Activated CD8-positive, alpha-beta memory T cell treated with anti-CD3 and anti-CD28 coated beads for 1 hour (primary cell): Measurements from ENCODE around the gene HOOK1.
"Not testable (repeated sequence)": the region's sequence is repeated elsewhere in the genome, so short reads cannot be mapped to it uniquely, and the experiment has no call there.

ENCODE experiments used
- DNase-seq, 2 donors: peaks; one replicate each; pipeline ENCODE4 v3.0.0-alpha.2; 2020; ENCODE audit warnings: low read depth in 1 of 2; ENCODE audit errors: extremely low read depth in 1 of 2

HOOK1 gene

DNA sequence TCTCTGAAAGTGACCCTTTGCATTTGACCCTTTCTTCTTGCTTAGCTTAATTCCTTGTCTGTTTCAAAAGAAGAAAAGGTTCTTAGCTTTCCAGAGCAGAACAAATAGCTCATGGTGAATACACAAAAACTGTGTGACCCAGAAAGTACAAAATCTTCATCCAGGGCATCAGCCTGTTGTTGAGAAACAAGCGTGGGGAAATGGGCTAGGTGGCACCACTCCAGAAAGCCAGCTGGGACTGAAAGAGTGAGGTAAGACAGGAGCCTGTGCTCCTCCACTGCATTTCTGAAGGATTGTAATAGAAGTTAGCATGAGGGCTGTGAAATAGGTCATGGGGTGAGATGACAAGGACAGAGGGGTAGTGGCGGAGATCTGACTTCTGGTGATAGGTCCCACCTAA, 66.0 kb downstream of the HOOK1 start:
- no peak for DNase-seq

DNA sequence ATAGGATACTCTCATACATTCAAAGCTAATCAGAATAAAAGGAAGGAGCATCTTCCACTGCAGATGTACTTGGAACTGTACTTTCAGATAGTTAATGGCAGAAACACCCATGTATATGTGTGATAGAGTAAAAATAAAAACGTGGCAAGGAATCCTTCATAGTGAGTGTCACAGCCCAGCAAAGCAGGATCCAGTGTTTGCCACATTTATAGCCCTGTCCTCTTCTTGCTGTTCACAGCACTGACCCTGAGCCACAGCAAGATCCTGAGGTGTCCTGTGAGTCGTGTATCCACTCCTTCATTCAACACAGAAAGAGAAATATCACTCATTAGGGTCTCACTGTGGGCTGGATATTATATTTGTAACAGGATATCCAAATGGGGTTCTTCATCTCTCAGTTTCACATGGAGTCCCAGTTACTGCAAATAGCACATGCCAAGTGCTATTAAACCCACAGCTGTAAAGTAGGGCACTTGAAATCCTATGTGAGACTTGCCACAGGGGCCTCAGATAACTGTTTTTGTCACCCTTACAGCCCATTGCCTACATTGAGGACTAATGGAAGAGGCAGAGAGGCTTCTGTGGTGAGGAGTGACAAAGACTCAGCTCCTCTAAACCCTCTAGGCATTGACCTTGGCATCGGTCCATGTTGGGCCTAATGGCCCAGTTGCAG, 70.5 kb downstream of the HOOK1 start:
- no peak for DNase-seq

DNA sequence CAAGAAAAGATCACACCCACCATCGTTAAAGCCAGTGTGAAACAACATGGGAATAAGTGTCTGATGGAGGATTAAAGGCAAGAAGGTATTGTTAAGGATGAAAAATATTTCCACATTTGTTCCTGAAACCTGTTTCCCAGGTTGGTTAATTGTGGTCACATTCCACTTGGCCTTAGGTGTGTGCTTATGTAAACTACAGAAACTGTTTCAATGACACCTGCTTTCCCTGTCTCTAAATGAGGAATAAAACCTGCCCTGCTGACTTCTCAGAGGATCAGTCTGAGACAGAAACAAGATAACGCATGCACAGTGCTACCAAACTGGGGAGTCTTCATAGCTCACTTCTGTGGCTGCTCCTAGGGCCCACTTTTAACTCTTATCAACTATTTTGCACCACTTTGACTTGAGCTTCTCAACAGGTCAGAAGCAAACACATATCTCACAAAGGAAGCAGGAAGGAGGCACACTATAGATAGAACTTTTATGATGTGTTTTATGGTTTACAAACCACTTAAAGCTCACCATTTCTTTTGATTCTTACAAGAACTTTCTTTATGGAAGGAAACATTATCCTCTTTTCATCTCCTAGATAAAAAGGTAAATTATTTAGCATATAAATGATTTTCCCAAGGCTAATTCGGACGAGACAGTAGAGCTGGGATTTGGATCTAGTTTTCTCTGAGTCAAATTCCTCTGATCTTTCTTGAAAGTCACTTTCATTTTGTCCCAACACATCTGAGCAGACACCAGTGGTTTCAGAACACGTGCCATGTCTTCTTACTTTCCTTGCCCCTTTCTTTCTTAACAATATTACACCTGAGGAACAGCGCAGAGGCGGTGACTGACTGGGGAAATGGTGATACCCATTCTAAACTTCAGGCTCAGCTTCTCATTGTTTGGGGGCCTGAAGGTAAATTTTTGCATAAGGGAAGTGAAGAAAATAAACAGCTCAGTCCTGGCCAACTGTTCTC, 78.4 kb downstream of the HOOK1 start:
- DNase-seq = no peak

DNA sequence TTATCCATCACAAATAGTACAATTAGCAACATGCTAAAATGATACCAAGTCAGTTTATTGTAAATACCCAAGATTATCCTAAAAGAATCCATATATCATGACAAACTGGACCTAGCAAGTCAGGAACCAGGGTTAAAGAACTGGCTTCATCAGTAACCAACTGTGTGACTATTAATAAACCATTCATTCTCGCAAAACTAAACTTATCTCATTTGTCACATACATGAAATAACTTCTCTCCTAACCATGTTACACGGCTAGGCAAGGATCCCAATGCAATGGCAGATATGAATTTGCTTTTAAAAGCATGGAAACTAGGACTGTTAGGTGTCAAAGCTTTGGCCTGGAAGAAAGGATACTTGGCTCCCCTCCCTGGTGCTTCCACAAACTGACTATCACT, 82.4 kb downstream of the HOOK1 start:
- DNase-seq = no peak

DNA sequence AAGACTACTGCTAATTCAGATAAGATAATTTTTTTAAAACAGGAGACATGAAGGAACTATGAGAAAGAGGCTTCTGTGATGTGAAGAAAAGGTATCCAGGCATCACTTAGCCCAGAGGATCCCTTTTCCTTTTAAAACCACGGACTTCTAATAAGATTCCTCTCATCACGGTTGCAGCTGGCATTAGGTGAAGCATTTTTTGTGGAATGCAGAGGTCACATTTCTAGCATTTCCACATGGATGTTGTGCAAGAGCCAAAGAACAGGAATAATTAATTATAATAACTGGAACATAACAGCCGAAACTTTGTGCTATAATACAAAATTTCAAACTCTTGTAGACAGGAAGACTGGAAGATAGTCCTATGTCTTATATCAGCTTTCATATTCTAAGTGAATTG, 84.2 kb downstream of the HOOK1 start:
- no peak for DNase-seq

DNA sequence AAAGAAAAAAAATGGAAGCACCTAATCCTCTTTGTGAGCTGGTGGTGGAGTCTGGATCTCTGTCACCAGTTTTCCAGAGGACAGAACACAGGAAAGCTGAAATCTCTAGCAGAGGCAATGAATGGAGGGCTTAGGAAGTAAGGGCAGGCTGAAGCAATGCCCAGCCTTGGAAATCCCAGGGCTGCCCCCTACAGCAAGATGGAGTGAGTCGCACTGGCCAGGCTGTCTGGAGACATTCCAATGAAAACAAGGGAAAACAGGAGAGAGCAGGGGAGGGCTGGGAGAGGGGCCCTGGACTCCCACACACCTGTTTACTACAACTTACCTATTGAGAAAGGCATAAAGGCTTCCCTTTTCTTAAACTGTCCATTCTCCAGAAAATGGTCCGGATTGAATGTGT, 85.9 kb downstream of the HOOK1 start:
- DNase-seq = no peak

DNA sequence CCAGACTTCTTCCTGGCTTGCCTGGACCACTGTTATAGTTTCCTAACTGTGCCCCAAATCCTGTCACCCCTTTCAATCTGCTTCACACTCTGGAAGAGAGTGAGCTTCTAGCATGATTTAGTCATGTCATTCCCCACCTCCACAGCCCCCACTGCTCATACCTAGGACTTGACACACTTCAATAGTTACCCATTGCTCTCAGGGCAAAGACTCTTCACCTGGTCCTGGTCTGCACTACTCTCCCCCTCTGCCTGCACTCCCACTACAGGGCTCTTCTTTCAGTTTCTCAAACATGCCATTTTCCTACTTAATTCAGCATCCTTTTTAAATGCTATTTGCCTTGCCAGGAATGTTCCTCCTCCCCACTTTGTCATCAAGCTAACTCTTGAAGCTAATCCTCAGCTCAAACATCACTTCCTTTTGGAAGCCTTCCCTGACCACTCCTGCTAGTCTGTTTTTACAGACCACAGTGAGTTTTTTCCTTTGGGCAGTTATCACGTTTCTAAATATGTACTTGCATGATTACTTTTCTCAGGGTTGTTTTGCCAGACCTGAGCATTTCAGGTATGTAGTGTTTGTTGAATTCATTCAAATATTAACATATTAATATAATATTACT, 87.1 kb downstream of the HOOK1 start:
- DNase-seq = no peak

DNA sequence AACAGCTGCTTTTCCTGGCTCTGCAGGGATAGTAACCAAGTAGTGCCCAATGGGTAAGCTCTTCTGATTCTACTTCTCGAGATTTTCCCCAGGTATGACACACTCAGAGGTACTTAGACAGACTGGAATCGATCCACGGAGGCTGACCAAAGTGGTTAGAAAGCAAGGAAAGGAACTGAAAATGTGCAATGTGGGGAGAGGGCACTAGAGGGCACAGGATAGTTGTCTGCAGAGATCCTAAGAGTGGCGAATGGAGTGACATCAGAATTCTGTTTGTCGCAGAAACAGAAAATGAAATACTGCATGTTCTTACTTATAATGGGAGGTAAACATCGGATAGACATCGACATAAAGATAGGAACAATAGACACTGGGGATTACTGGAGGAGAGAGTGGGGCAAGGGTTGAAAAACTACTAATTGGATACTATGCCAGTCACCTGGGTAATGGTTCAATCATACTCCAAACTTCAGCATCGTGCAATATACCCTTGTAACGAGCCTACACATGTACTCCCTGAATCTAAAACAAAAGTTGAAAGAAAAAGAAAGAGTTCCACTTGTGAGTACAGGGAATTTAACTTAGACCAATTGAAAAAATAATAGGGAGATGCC, 88.5 kb downstream of the HOOK1 start:
- DNase-seq = no peak

DNA sequence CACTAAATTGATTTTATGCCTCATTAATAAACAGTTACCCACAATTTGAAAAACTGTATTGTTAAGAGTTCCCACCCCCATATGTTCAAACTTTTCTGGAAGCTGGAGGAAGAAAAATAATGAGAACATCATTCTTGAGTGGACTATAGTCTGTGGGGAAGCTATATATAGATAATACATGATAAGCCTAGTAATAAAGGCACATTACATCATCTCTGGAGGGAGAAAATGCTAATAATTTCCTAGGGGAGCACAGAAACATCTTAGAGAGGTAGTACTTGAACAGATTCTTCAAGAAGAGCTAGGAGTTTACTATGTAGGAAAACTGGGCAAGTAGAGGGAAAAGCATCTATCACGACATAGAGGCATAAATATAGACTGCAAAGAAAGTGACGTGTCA, 92.2 kb downstream of the HOOK1 start:
- no peak for DNase-seq

DNA sequence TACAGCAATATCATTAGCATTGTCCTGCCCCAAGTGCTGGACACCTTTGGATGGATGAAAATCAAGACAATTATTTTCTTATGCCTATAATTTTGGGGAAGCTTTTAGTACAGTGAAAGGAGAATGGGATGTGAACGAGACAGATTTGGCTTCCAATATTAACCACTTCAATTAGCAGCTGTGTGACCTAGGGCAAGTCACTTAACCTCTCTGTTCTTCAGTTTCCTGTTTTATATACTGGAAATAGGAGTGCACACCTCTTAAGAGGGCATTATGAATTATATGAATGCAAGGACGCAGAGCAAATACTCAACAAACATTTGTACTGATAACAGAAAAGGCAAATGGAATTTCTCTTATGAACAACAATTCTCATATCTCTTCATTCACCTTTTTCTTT, 93.3 kb downstream of the HOOK1 start:
- DNase-seq = no peak

DNA sequence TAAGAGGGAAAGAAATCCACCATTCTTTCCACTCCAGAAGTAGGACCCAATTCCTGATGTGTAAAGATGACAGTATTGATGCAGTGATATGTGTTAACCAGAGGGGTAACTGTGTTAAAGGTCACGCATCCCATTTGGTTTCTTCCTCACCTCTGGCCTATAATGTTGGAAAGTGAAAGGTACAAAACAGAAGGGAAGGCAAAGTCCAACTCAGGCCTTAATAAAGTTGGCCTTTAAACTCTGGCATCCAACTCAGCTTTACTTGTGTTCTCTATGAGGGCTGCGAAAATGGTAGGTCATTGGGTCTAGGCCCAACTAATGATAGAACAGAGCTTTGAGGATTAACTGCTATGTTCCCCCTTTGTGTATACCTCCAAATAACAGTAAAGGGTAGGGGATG, 93.9 kb downstream of the HOOK1 start:
- no peak for DNase-seq

DNA sequence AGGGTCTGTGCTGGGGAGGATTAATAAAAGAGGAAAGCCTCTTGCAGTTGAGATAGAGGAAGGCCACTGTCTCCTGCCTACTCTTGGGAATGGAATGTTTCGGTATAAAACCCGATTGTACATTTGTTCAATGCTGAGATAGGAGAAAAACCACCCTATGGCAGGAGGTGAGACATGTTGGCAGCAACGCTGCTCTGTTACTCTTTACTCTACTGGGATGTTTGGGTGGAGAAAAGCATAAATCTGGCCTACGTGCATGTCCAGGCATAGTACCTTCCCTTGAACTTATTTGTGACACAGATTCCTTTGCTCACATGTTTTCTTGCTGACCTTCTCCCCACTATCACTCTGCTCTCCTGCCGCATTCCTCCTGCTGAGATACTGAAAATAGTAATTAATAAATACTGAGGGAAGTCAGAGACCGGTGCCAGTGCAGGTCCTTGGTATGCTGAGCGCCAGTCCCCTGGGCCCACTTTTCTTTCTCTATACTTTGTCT, 100.1 kb downstream of the HOOK1 start:
- DNase-seq = not testable (repeated sequence)

DNA sequence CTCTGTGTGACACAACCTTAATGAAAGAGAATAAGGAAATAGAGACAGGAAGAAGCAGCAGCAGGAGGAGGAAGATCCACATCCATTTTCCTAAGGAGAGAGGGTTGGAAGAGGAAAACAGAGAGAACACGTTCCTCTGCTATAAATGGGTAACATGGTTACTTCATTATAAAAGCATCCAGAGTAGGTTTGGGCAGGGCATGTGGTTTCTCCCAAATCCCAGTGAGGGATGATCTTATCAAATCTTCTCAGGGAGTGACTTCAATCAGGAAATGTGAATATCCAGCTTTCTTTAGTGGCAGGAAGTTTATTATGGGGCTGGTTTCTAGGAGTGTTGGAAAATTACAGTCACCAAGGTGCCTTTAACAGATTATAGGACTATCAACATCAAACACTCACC, 100.8 kb downstream of the HOOK1 start:
- DNase-seq = no peak

DNA sequence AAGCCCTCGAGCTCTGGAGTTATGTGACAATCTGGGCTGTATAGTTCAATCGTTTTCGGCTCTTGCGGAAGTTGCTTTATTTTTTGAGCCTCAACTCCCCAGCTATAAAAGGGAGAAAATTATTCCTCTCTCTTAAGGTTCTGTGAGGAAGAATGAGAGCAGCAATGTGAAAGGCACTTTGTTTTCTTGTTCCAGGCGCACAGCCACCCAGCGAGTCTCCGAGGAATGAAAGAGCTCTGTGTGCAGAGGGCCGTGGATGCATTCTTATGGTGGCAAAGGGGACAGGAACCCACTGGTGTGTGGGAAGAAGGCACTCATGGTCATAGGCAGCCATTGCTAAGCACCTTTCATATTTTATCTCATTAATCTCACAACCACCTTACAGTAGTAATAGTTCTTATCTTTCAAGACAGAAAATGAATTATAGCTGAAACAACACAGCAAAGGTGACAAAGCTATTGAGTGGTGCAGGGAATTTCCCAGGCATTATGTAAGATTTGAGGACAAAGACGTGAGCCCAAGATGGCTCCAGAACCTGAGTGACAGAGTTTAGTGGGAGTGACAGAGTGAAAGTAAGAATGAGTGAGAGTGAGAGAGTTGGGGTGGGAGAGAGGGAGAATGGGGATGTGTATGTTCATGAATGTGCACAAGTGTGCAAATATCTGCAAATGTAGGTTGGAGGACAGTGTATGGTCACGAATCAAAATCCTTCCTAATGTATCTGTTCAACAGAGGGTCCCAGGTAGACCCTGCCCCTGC, 102.5 kb downstream of the HOOK1 start:
- no peak for DNase-seq

DNA sequence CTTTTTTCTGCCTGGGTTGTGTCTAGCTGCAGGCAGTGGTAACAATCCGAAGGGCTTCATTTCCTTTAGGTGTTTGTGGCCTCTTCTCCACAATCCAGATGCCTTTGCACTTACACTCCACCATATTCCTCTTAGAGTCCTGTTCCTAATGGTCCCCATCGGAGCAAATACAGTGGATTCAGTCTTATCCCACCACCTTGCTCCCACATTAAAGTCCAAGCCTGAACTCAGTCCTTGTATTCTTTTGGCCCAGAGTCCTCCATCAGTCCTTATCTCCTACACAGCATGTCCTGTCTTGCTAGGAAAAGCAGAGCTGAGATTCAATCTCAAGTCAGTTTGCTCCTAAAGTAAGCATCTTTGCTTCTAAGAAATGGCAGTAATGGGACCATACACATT, 103.0 kb downstream of the HOOK1 start:
- DNase-seq = no peak

DNA sequence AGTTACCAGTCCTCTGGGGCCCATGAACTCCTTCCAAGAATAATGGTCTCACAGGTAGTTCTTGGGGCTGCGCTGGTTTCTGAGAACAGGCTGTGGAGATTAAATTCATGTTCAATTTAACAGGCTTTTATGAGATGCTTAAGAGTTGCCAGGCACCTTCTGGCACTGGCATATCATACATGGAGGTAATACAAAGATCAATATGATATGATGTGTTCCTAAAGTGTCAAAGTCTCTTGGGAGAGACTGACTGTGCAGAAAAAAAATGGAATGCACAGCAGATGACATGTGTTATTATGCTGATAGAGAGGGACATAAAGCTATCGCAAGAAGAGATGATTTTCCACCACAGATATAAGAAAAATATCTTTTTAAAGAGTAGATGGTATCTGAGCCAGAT, 105.0 kb downstream of the HOOK1 start:
- no peak for DNase-seq

DNA sequence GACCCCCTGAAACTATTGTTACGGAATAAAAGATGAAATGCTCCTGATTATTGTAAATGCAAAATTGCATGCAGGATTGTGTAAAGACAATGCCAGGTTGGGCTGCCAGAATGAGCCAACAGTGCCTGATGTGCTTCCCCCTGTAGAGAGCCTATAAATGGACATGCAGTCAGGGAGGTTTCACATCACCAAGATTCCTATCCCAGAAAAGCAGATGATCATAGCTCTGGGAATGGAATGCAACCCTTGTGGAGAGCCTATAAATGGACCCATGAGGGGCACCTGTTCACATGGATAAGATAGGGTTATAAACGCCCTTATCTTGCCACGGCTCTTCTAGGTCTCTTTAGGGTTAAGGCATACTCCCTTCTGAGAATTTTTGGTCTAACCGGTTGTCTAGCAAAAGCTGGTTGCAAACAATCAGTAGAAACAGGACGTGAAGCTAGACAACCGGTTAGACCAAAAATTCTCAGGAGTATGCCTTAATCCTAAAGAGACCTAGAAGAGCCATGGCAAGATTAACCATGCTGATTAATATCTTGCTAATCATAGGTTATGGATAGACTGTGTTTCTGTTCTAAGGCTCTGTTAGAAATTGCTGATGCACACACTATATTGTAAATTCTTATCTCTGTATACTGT, 106.6 kb downstream of the HOOK1 start:
- DNase-seq = not testable (repeated sequence)

DNA sequence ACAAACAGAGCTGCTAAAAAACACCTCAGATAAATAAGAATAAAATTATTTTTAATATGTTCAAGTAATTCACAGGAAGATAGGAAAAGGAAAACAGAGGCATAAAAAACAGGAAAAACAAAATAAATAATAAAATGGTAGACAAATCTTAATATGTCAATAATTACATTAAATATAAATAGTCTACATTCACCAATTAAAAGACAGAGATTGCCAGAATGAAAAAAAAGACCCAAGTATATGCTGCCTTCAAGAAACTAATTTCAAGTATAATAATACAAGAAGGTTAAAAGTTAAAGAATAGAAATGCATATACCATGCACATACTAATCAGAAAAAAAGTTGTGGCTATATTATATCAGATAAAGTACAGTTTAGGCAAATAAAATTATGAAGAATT, 109.9 kb downstream of the HOOK1 start:
- DNase-seq = no peak
